CD4-positive, alpha-beta T cell treated with Interleukin-4 for 4 hours (primary cell): ENCODE data around the gene TSEN34.
A peak's percentile ranks its signal among the peaks of the same experiment; 100 is the strongest.
"Not testable (repeated sequence)": the region's sequence is repeated elsewhere in the genome, so short reads cannot be mapped to it uniquely, and the experiment has no call there.

Experiments
- DNase-seq: peaks from one replicate; pipeline ENCODE4 v3.0.0-alpha.2; 2020

Gene TSEN34

DNA sequence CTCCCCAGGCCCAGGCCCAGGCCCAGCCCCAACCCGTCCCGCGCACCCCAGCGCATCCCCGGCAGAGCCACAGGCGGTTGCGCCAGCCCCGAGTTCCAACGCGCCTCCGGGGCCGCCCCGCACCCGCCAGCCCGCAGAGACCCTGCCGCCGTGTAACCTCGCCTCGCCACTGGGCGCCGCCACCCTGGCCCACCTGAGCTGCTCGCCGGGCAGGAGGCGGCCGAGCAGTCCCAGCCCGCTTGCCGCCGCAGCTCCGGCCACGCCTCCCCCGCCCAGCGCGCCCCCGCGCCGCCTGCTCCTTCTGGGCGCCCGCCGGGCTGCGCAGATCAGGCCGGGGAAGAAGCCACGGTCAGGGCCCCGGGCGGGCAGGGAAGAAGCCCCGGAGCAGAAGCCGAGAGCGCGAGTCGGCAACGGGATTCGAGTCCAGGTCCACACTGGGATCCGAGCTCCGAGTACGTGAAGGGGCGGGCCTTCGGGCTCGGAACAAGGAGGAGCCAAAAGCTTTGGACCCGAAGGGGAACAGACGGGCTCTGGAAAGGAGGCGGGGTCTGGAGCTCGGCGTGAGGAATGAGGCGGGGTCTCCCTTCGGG, 1.9 kb upstream of the TSEN34 start, which contains the start of gene MBOAT7:
Gene MBOAT7 (minus strand): TSS at position 436 of the 590 bp plus-strand sequence. CDS start 1,072 bp downstream, outside the sequence.
- DNase-seq, result no peak

DNA sequence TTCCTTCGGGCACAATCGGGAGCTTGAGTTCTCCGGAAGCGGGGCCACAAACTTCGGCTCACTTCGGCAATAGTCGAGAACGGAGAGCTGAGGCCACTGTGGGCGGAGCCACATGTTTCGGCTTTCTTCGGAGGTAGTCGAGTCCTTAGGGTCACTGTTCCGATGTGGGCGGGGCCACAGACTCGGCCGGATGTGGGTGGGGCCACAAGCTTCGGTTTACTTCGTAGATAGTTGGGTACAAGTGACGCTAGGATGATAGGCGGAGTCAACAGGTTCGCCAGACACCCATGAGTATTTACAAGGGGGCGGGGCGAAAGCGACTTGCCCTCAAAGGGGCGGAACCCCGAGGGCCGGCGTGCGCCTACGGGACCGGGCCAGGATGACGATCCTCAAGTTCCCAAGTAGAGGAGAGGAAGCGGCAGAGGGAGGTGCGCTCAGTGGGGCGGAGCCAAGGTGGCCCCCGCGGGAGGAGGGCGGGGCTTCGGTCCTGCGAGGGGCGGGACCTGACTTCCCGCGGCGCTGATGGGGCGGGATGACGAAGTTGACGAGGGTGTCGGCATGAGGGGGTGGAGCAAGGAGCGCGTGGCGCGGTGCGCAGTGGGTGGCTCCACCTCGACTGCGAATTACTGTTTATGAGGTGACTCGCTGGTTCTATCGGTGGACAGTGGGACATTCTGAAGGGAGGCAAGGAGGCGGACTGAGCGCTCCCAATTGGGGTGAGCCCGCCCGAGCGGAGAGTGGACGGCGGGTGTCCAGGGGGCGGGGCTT, 1.2 kb upstream of the TSEN34 start:
- DNase-seq, result peak; percentile 100

DNA sequence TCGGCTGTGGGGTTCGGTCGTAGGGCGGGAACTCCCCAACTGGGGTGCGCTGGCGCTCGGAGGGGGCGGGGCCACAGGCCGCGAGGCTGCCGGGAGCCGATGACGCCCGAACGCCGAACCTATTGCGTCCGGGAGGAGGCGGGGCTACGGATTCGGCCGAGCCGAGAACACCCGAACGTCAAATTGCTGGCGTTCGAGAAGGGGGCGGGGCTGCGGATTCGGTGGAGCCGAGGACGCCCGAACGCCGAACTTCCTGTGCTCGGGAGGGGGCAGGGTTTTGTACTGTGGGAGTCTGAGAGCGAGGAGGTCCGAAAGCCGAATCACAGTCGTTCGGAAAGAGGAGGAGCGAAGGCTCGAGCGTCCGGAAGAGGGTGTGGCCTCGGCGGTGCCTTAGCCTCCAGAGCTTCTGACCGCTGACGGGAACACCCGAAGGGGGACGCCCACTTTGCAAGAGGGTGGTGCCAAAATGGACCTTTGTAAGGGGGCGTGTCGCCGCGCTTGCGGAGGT, 551 bp upstream of the TSEN34 start:
- peak; percentile 99 for DNase-seq

DNA sequence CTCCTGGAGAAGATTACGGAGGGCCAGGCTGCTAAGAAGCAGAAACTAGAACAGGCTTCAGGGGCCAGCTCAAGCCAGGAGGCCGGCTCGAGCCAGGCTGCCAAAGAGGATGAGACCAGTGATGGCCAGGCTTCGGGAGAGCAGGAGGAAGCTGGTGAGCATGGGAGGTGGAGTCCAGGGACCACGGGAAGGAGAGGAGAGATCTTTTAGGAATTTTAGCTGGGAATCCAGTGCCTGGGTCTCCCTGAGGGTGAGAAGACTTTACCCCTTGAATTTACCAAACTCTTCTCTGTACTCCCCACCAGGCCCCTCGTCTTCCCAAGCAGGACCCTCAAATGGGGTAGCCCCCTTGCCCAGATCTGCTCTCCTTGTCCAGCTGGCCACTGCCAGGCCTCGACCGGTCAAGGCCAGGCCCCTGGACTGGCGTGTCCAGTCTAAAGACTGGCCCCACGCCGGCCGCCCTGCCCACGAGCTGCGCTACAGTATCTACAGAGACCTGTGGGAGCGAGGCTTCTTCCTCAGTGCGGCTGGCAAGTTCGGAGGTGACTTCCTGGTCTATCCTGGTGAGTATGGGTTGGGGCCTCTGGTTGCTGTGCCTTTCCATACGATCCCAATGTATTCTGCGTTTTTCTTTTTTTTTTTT, 824 bp downstream of the TSEN34 start:
- no peak for DNase-seq

DNA sequence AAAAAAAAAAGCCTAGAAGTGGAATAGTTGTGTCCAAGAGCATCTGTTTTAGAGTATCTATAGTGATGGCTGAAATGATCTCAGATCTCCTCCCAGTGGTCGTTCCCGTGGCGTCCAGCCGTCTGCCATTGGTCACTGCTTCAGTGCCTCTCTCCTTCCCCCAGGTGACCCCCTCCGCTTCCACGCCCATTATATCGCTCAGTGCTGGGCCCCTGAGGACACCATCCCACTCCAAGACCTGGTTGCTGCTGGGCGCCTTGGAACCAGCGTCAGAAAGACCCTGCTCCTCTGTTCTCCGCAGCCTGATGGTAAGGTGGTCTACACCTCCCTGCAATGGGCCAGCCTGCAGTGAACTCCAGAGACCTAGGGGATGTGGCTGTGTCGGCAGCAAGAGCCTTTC, 1.9 kb downstream of the TSEN34 start:
- DNase-seq, result no peak

DNA sequence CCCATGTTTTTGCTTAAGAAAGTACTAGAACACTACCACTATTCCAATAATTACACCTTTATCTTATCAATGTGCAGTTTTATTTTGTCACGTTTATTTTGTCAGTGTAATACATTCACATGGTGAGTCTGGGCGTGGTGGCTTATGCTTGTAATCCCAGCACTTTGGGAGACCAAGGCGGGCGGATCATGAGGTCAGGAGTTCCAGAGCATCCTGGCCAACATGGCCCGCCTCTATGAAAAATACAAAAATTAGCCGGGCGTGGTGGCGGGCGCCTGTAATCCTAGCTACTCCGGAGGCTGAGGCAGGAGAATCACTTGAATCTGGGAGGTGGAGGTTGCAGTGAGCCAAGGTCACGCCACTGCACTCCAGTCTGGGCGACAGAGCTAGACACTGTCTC, 3.4 kb downstream of the TSEN34 start:
- DNase-seq, result not testable (repeated sequence)

DNA sequence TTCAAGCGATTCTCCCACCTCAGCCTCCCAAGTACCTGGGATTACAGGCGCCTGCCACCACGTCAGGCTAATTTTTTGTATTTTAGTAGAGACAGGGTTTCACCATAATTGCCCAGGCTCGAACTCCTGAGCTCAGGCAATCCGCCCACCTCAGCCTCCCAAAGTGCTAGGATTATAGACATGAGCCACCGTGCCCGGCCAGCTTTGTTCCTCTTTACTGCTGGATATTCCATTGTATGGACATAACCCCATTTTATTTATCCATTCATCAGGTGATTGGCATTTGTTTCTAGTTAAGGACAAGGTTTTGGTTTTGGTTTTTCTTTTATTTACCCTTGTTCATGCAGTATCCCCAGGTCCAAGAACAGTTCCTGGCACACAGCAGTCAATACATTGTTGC, 5.4 kb downstream of the TSEN34 start:
- DNase-seq, result no peak

DNA sequence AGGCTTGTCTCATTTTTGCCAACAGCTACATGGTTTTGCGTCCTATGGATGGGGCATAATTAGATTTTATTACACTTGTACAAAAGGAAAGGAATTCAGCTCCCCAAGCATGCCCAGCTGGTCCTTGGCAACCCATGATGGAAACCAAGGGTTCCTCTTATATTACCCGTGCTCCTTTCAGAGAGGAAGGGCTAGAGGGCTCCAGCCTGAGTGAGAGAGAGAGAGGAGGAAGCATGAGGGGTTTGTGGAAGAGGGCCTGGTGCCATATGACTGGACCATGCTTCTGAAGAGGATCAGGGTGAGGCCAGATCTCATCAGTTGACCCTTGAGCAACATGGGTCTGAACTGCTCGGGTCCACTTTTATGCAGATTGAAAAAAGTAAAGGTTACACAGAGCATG, 6.0 kb downstream of the TSEN34 start:
- DNase-seq, result no peak

DNA sequence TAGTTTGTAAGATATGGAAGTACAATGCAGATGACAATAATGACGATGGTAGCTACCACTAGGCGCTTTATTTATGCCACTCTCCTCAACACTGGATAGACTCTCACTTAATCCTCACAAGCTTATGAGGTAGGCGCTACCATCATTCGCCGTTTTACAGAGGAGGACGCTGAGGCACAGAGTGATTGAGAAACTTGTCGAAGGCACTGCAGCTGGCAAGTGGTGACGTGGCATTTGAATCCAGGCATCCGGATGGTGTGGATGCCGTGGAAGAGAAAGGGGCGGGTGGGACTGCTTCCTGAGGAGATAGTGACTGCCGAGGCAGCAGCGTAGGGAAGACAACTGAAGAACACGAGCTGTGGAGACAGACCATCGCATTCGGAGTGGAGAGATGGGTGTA, 8.3 kb downstream of the TSEN34 start:
- DNase-seq, result no peak

- no peak for DNase-seq
These were observed 10.1 kb downstream of the TSEN34 start for GRCh38 chr19:54201172-54201701.

GRCh38 chr19:54201980-54202379, 10.9 kb downstream of the TSEN34 start:
- no peak for DNase-seq

GRCh38 chr19:54203151-54203611, 12.1 kb downstream of the TSEN34 start:
- no peak for DNase-seq

- DNase-seq, result no peak
These were observed 13.8 kb downstream of the TSEN34 start for GRCh38 chr19:54204767-54205468.

DNA sequence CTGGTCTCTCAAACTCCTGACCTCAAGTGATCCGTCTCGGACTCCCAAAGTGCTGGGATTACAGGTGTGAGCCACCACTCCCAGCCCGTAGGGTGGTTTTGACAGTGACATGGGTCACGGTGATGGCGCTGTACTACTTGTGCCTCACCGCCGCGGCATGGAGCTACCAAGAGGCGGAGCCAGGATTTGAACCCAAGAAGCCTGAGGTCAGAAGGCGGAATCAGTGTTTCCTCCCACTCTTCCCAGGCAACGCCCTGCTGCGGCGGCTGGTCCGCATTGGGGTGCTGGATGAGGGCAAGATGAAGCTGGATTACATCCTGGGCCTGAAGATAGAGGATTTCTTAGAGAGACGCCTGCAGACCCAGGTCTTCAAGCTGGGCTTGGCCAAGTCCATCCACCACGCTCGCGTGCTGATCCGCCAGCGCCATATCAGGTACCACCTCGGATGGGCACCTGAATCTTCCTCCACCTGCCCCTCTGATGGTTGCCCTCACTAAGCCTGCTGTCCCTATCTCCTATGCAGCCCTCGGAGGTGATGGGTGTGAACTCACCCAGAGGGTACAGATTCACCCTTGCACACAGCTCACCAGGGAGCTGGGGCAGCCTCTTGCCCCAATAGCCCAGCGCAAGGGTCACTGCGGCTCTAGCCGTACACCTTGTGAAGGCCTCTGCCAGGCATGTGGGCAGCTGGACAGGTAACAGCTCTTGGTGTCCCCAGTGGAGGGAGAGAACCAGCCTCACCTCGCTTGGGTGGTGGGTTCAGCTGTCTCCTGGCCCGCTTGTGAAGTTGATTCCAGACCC, 15.1 kb downstream of the TSEN34 start:
- DNase-seq, result no peak

GRCh38 chr19:54206831-54207177, 15.7 kb downstream of the TSEN34 start:
- no peak for DNase-seq

DNA sequence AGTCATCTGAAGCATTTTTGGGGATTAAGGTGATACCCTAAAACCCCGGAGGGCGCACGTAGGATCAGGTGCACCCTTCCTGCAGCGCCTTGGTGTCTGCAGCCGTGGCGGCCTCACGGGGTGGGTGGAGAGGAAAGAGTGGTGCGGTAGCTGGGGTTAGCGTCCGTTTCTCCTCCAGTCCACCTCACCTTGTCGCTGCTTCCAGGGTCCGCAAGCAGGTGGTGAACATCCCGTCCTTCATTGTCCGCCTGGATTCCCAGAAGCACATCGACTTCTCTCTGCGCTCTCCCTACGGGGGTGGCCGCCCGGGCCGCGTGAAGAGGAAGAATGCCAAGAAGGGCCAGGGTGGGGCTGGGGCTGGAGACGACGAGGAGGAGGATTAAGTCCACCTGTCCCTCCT, 16.1 kb downstream of the TSEN34 start:
- DNase-seq, result not testable (repeated sequence)

- no peak for DNase-seq
These were observed 16.5 kb downstream of the TSEN34 start for GRCh38 chr19:54207676-54207982.

DNA sequence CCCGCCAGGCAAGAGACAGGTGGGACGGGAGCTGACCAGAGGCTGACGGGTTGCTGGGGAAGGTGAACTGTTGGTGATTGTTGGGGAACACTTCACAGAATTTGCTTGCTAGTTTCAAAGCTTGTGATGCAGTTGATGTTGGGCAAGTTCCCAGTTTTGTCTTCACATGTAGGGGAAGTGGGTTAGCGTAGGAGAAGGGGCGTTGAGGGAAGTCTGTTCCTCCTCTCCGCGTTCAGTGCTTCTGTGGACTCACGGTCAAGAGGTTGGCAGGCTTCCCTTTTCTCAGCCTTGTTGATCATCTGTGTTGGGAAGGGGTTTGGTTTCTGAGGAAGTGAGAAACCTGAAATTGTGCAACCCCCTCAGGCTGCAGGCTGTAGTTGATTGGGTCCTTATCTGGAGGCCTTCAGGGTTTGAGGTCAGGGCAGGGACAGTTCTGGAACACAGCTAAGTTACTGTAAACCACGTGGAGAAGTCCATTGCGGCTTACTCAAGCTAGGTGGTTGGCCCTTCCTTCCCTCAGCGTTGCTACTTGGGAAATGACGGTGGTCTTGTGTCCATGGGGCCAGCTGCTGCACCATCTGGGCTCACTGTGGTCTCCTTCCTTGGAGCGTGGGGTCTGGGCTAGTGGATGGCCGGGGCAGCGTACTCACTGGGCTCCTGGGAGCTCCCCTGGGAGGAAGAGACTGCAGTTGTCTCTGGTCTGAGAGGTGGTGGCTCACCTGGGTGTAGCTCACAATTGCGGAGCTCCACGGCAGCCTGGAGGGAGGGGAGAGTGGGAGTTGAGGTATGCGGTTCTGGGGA, 17.1 kb downstream of the TSEN34 start:
- peak; percentile 49 for DNase-seq

GRCh38 chr19:54208784-54209057, 17.6 kb downstream of the TSEN34 start:
- DNase-seq, result no peak

DNA sequence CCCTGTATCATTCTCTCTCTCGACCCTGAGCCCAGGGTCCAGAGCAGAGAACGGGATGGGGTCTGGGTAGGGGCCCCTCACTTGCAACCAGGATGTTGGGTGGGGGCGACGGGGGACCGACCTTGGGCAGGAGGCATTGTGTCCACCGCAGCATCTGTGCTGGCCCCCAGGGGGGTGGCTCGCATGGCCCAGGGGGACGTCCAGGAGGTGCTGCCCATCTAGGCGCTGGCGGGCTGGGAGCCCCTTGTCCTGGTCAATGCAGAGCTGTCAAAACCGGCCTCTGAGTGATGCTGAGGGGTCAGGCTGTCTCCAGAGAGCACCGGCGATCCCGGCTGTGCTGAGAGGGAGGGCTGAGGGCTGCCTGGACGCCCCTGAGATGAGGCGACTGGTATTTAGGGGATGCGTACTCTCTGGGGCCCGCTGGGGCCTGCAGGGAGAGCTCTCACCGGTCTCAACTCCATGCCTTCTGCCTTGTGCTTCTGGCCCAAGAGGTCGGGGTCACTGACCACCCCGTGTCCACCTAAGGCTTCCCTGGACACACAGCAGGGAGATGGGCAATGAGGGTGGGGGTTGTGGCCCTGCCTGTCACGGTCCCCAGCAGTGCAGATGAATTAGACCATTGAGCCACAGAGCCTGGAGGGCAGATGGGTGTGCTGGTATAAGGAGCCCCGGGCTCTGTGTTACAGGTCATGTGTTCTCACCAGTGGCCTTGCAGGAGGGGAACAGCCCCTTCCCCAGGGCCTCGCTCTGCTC, 18.1 kb downstream of the TSEN34 start:
- DNase-seq, result no peak
